SK-N-SH treated with all-trans-retinoic acid at 6 μM for 48 hours (cell line): ENCODE measurements around the gene TFDP1.

ENCODE experiments used
- ATAC-seq: fragments of 200-7000 bp; cut with Tn5 transposase; 3 replicates; pipeline ENCODE4 v1.9.1; 2020; ENCODE audit warnings: mild to moderate bottlenecking, moderate library complexity
- BACH2 ChIP-seq: fragments of 250-450 bp; sonication (Bioruptor Pico); IDR thresholded peaks from 2 replicates; pipeline ENCODE4 v1.9.0; 2021; ENCODE audit warnings: mild to moderate bottlenecking, borderline replicate concordance
- CREB5 ChIP-seq: fragments of 250-450 bp; sonication (Bioruptor Pico); IDR thresholded peaks from 2 replicates; pipeline ENCODE4 v1.5.1; 2020; ENCODE audit warnings: low read depth, mild to moderate bottlenecking, moderate library complexity
- CSDC2 ChIP-seq: fragments of 250-450 bp; sonication (Bioruptor Pico); IDR thresholded peaks from 2 replicates; pipeline ENCODE4 v1.5.0; 2020; ENCODE audit warnings: mild to moderate bottlenecking, moderate library complexity
- ESRRG ChIP-seq: fragments of 250-450 bp; sonication (Bioruptor Pico); IDR thresholded peaks from 2 replicates; pipeline ENCODE4 v1.6.1; 2021; ENCODE audit warnings: mild to moderate bottlenecking
- ISL1 ChIP-seq: fragments of 250-450 bp; sonication (Bioruptor Pico); IDR thresholded peaks from 2 replicates; pipeline ENCODE4 v2.1.2; 2022; ENCODE audit warnings: mild to moderate bottlenecking, moderate library complexity
- OSR1 ChIP-seq: fragments of 250-450 bp; sonication (Bioruptor Pico); IDR thresholded peaks from 2 replicates; pipeline ENCODE4 v1.8.0; 2022; ENCODE audit warnings: moderate library complexity, mild to moderate bottlenecking, inconsistent platforms
- PATZ1 ChIP-seq: fragments of 250-450 bp; sonication (Bioruptor Pico); IDR thresholded peaks from 2 replicates; pipeline ENCODE4 v1.8.0; 2020; ENCODE audit warnings: mild to moderate bottlenecking, moderate library complexity, borderline replicate concordance
- RARB ChIP-seq: fragments of 250-450 bp; sonication (Bioruptor Pico); IDR thresholded peaks from 2 replicates; pipeline ENCODE4 v1.8.0; 2021; ENCODE audit warnings: mild to moderate bottlenecking, moderate library complexity
- TOX ChIP-seq: fragments of 250-450 bp; sonication (Bioruptor Pico); IDR thresholded peaks from 2 replicates; pipeline ENCODE4 v1.8.0; 2021; ENCODE audit warnings: mild to moderate bottlenecking, moderate library complexity, borderline replicate concordance
- ZC3H10 ChIP-seq: fragments of 250-450 bp; sonication (Bioruptor Pico); IDR thresholded peaks from 2 replicates; pipeline ENCODE4 v1.5.1; 2021; ENCODE audit warnings: mild to moderate bottlenecking, moderate library complexity
- ZFP3 ChIP-seq: fragments of 250-450 bp; sonication (Bioruptor Pico); IDR thresholded peaks from 2 replicates; pipeline ENCODE4 v1.5.0; 2020; ENCODE audit warnings: mild to moderate bottlenecking, moderate library complexity
- ZFP30 ChIP-seq: fragments of 450-650 bp; formaldehyde crosslinking; IDR thresholded peaks from 2 replicates; pipeline ENCODE4 v1.5.0; 2022; ENCODE audit warnings: mild to moderate bottlenecking, moderate library complexity
- ZNF70 ChIP-seq: fragments of 450-650 bp; formaldehyde crosslinking; IDR thresholded peaks from 2 replicates; pipeline ENCODE4 v1.5.0; 2020; ENCODE audit warnings: mild to moderate bottlenecking, moderate library complexity
- ZNF8 ChIP-seq: fragments of 450-650 bp; formaldehyde crosslinking; IDR thresholded peaks from 2 replicates; pipeline ENCODE4 v1.5.0; 2020; ENCODE audit warnings: mild to moderate bottlenecking, moderate library complexity
- TF ChIP-seq, protein P1 (sequence below): fragments of 250-450 bp; sonication (Bioruptor Pico); IDR thresholded peaks from 2 replicates; pipeline ENCODE4 v1.8.0; 2021; ENCODE audit warnings: low read depth, mild to moderate bottlenecking, moderate library complexity, borderline replicate concordance
- TF ChIP-seq, protein P2 (sequence below): fragments of 250-450 bp; sonication (Bioruptor Pico); IDR thresholded peaks from 2 replicates; pipeline ENCODE4 v1.5.1; 2021; ENCODE audit warnings: mild to moderate bottlenecking, moderate library complexity

Gene TFDP1

DNA sequence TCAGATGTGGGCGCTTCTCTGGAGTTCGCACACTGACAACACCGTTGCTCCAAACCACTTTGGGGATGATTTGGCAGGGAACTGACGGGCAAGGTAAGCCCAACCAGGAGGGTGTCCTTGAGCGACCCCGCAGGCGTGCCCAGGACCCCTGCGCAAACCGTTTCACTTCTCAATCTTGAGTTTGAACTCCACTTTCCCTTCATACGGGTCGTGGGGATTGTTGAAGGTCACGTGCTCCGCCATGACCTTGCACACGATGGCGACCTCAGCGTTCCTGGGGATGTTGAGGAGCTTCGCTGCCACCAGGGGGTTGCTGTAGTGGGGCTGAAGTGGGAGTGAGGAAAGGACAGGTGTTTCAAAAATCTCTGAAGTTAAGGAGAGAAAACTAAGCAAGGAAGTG, 64.7 kb downstream of the TFDP1 start (continued):
- no peak for TF ChIP-seq ZFP30 (CRISPR knock-in tag)
- TF ChIP-seq ESRRG, result no peak
- TF ChIP-seq BACH2 (CRISPR knock-in tag), result no peak
- no peak for TF ChIP-seq TOX (CRISPR knock-in tag)
- no peak for TF ChIP-seq CSDC2 (CRISPR knock-in tag)
- TF ChIP-seq, all 23 proteins: peak for 0

DNA sequence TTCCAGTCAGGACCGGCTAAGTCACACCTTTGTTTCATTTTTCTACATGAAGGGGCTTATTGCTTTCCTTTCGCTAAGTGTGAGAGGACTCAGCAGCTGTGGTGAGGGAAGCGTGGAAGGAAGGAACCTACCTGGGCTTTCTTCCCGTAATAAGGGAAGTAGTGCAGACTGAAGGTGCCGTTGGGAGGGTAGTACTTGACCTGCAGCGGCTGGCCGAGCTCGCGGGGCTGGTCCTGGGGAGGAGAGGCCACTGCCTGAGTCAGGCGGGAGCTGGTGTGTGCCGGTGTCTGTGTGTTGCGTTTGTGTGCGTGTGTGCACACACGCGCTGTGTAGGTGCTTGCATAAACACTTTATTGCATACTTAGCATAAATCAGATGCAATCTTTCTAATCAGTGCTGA, 65.7 kb downstream of the TFDP1 start:
- ATAC-seq, result no peak
- TF ChIP-seq PATZ1 (CRISPR knock-in tag), result no peak
- TF ChIP-seq CREB5 (CRISPR knock-in tag), result no peak
- TF ChIP-seq ZNF70 (CRISPR knock-in tag), result no peak
- TF ChIP-seq OSR1 (CRISPR knock-in tag), result no peak
- TF ChIP-seq ZFP3 (CRISPR knock-in tag), result no peak
- no peak for TF ChIP-seq ZC3H10
- TF ChIP-seq CSDC2 (CRISPR knock-in tag), result no peak
- TF ChIP-seq ESRRG, result no peak
- TF ChIP-seq RARB (CRISPR knock-in tag), result no peak
- no peak for TF ChIP-seq TOX (CRISPR knock-in tag)
- TF ChIP-seq, protein P1, sequence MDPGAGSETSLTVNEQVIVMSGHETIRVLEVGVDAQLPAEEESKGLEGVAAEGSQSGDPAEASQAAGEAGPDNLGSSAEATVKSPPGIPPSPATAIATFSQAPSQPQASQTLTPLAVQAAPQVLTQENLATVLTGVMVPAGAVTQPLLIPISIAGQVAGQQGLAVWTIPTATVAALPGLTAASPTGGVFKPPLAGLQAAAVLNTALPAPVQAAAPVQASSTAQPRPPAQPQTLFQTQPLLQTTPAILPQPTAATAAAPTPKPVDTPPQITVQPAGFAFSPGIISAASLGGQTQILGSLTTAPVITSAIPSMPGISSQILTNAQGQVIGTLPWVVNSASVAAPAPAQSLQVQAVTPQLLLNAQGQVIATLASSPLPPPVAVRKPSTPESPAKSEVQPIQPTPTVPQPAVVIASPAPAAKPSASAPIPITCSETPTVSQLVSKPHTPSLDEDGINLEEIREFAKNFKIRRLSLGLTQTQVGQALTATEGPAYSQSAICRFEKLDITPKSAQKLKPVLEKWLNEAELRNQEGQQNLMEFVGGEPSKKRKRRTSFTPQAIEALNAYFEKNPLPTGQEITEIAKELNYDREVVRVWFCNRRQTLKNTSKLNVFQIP (CRISPR knock-in tag), result no peak
- TF ChIP-seq ZFP30 (CRISPR knock-in tag), result no peak

DNA sequence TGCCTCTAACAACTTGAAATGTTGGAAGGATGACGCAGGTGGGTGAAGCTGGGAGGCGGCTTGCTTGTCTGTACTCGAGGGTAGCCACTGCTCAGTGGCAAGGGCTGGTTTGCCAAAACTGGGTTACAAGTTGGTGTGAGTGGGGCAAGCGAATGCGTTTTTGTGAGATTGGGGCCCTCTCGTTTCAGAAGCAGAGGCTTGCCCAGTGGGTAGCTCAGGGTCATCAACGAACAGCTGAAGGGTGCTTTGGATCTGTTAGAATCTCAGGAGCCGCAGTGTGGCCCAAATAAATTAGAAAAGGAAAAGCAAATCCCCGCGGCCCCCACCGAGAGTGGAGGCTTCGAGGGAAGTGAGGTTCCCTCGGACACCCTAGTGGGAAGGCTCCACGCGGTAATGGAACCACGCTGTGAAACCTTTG, 66.2 kb downstream of the TFDP1 start:
- no peak for ATAC-seq
- TF ChIP-seq, protein P1 (CRISPR knock-in tag), result no peak
- TF ChIP-seq ISL1 (CRISPR knock-in tag), result no peak
- TF ChIP-seq, all 23 proteins: peak for 0

- TF ChIP-seq ESRRG (no peak), RARB (CRISPR knock-in tag) (no peak), TOX (CRISPR knock-in tag) (no peak), CREB5 (CRISPR knock-in tag) (no peak)
- no peak for ATAC-seq
These were observed 67.2 kb downstream of the TFDP1 start for GRCh38 chr13:113651511-113652403.

DNA sequence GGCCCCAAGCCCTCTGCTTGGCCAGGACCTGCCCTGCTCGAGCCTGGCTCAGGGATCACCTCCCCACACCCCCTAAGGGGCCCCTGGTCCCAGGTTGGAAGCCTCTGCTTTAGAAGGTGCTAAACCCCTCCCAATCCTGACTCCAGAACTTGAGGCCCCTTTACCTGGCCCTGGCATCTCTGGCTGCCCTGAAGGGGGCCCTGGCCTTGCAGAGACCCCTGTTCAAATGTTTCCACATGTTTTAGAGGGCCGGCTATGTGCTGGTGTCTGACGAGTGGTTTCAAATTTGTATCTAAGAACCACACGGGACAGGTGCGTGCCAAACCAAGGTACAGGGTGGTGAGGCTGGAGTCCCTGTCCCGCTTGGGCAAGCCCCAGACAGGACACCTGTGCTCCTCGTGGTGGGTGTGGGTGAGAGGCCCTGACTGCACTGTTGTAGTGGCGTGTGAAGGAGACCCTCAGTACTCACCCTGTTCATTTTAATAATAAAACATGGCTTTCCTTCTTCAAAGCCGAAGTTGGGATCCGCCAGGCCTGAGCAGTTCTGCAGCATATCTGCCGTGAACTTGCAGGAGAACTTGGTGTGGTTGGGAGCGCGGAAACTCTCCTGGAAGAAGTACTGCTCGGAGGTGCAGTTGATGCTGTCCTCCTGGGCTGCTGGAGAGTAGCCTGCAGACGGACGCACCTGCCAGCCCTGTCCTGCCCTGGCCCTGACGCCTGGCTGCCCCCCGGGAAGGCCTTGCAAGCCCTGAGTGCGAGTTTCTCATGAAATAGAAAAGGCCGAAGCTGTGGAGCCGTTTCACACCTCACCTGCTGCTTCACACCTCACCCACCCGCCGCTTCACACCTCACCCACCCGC, 68.1 kb downstream of the TFDP1 start:
- no peak for ATAC-seq
- TF ChIP-seq OSR1 (CRISPR knock-in tag), result no peak
- TF ChIP-seq CSDC2 (CRISPR knock-in tag), result no peak
- TF ChIP-seq, protein P2, sequence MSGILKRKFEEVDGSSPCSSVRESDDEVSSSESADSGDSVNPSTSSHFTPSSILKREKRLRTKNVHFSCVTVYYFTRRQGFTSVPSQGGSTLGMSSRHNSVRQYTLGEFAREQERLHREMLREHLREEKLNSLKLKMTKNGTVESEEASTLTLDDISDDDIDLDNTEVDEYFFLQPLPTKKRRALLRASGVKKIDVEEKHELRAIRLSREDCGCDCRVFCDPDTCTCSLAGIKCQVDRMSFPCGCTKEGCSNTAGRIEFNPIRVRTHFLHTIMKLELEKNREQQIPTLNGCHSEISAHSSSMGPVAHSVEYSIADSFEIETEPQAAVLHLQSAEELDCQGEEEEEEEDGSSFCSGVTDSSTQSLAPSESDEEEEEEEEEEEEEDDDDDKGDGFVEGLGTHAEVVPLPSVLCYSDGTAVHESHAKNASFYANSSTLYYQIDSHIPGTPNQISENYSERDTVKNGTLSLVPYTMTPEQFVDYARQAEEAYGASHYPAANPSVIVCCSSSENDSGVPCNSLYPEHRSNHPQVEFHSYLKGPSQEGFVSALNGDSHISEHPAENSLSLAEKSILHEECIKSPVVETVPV (CRISPR knock-in tag), result no peak
- no peak for TF ChIP-seq ZFP3 (CRISPR knock-in tag)
- TF ChIP-seq CREB5 (CRISPR knock-in tag), result no peak
- no peak for TF ChIP-seq ZNF8 (CRISPR knock-in tag)
- TF ChIP-seq, protein P1 (CRISPR knock-in tag), result no peak
